GM12892 (cell line): ENCODE data around the gene FYB1.

ENCODE experiments used
- POLR2A ChIP-seq: IDR thresholded peaks from 2 replicates; pipeline ENCODE4 v1.6.1; 2011; ENCODE audit warnings: low read depth, low read length, control low read depth
- POLR2AphosphoS5 ChIP-seq: IDR thresholded peaks from 2 replicates; pipeline ENCODE4 v1.6.1; 2011; ENCODE audit warnings: low read depth, low read length, control low read depth
- TAF1 ChIP-seq: IDR thresholded peaks from 2 replicates; pipeline ENCODE4 v1.6.1; 2011; ENCODE audit warnings: low read depth, mild to moderate bottlenecking, control low read depth, low read length, borderline replicate concordance

- no peak for TF ChIP-seq TAF1
- TF ChIP-seq POLR2A: no peak
- TF ChIP-seq POLR2AphosphoS5: no peak
These were observed 9.4 kb downstream of the FYB1 start for GRCh38 chr5:39209924-39210323.
